ENCODE measurements around the gene ITGAX.
A peak's percentile ranks its signal among the peaks of the same experiment; 100 is the strongest.

Gene ITGAX

GRCh38 chr16:31375231-31375630 lies 20.3 kb downstream of the ITGAX start:
- no peak for DNase-seq (ENCODE audit: extremely low read depth, insufficient read length)

GRCh38 chr16:31376705-31377104 lies 21.7 kb downstream of the ITGAX start:
- TF ChIP-seq CTCF (IDR thresholded peaks at IDR 0.05; ENCODE audit: insufficient read depth, low read length, poor library complexity, severe bottlenecking) = no peak
- H3K36me3 ChIP-seq (ENCODE audit: control insufficient read depth, insufficient read depth, low read length) = no peaks in the 10 kb centered on the region
- DNase-seq (ENCODE audit: extremely low read depth, insufficient read length) = no peak

More at GRCh38 chr16:31375231-31375630, 20.3 kb downstream of the ITGAX start:
- H3K27me3 ChIP-seq (replicated peaks; ENCODE audit: control insufficient read depth, insufficient read depth, low read length) = no peaks in the 10 kb centered on the region
- H3K4me3 ChIP-seq (replicated peaks; ENCODE audit: low read depth, low read length) = no peak overlapping the region
- H3K36me3 ChIP-seq (ENCODE audit: control insufficient read depth, insufficient read depth, low read length) = no peaks in the 10 kb centered on the region
- no peak for TF ChIP-seq CTCF (IDR thresholded peaks at IDR 0.05; ENCODE audit: insufficient read depth, low read length, poor library complexity, severe bottlenecking)

GRCh38 chr16:31377210-31377903 lies 22.4 kb downstream of the ITGAX start:
- Histone ChIP-seq H3K27me3 (replicated peaks; ENCODE audit: control insufficient read depth, insufficient read depth, low read length) (no peaks in the 10 kb centered on the region; the same call in 1 of the 2 replicates), H3K36me3 (ENCODE audit: control insufficient read depth, insufficient read depth, low read length) (no peaks in the 10 kb centered on the region), H3K4me3 (replicated peaks; ENCODE audit: low read depth, low read length) (no peak overlapping the region)
- no peak for DNase-seq (ENCODE audit: extremely low read depth, insufficient read length)
- TF ChIP-seq CTCF (IDR thresholded peaks at IDR 0.05; ENCODE audit: insufficient read depth, low read length, poor library complexity, severe bottlenecking) = no peak

More at GRCh38 chr16:31376705-31377104, 21.7 kb downstream of the ITGAX start:
- Histone ChIP-seq H3K27me3 (replicated peaks; ENCODE audit: control insufficient read depth, insufficient read depth, low read length) (no peaks in the 10 kb centered on the region; the same call in 1 of the 2 replicates), H3K4me3 (replicated peaks; ENCODE audit: low read depth, low read length) (no peak overlapping the region)

- Histone ChIP-seq H3K4me3 (replicated peaks; ENCODE audit: low read depth, low read length) (no peak overlapping the region), H3K27me3 (replicated peaks; ENCODE audit: control insufficient read depth, insufficient read depth, low read length) (no peaks in the 10 kb centered on the region; the same call in 1 of the 2 replicates), H3K36me3 (ENCODE audit: control insufficient read depth, insufficient read depth, low read length) (no peaks in the 10 kb centered on the region)
- no peak for TF ChIP-seq CTCF (IDR thresholded peaks at IDR 0.05; ENCODE audit: insufficient read depth, low read length, poor library complexity, severe bottlenecking)
- DNase-seq (ENCODE audit: extremely low read depth, insufficient read length) = no peak
Measured at GRCh38 chr16:31380201-31380600, 25.2 kb downstream of the ITGAX start.

- Histone ChIP-seq H3K36me3 (ENCODE audit: control insufficient read depth, insufficient read depth, low read length) (no peaks in the 10 kb centered on the region), H3K4me3 (replicated peaks; ENCODE audit: low read depth, low read length) (no peak overlapping the region), H3K27me3 (replicated peaks; ENCODE audit: control insufficient read depth, insufficient read depth, low read length) (no peaks in the 10 kb centered on the region; the same call in 1 of the 2 replicates)
- TF ChIP-seq CTCF (IDR thresholded peaks at IDR 0.05; ENCODE audit: insufficient read depth, low read length, poor library complexity, severe bottlenecking) = peak; percentile 93
- peak; percentile 52 for DNase-seq (ENCODE audit: extremely low read depth, insufficient read length)
Measured at GRCh38 chr16:31382485-31383161, 27.6 kb downstream of the ITGAX start.
